Activated CD4-positive, alpha-beta T cell treated with anti-CD3 and anti-CD28 coated beads, Interleukin-2, Interleukin-4, amounts not matched to agents 100 ng/mL and 50 ng/mL, durations not matched to agents 16 hours and 8 hours (primary cell): ENCODE results near the gene CCR3.

ENCODE experiments used
- DNase-seq: peaks from one replicate; pipeline ENCODE4 v3.0.0-alpha.2; 2020; ENCODE audit warnings: low spot score

Gene CCR3

DNA sequence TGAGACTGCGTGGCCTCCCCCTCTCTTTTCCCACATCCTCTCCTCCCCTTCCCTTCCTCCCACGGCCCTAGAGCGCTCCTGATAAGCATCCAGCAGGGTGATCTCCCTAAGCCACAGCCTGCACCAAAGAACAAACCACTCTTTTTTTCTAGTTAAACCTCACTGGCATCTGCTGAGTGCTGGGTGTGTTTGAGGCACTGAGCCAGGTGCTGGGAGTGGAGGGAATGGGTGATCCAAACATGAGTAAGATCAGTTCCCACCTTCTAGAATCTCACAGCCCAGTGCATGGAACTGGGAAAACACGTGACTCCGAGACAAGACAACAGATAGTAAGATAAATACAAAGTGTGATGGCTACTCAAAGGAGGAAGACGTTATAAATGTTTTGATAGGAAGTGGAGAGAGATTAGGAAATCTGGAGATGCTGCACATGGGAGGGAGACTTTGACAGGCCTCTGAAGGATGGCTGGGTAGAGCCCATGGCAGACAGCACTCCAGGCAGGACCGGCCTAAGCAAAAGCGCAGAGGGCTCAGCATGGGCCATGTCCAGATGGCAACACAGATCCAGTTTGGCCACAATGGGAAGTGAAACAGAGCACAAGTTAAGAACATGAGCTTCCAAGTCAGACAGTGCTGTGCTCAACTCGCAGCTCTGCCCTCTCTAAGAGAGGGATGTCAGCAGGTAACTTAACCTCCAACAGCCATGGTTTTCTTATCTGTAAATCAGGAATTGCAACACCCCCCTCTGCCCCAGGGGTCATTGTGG, 55.6 kb downstream of the CCR3 start:
- DNase-seq: no peak

DNA sequence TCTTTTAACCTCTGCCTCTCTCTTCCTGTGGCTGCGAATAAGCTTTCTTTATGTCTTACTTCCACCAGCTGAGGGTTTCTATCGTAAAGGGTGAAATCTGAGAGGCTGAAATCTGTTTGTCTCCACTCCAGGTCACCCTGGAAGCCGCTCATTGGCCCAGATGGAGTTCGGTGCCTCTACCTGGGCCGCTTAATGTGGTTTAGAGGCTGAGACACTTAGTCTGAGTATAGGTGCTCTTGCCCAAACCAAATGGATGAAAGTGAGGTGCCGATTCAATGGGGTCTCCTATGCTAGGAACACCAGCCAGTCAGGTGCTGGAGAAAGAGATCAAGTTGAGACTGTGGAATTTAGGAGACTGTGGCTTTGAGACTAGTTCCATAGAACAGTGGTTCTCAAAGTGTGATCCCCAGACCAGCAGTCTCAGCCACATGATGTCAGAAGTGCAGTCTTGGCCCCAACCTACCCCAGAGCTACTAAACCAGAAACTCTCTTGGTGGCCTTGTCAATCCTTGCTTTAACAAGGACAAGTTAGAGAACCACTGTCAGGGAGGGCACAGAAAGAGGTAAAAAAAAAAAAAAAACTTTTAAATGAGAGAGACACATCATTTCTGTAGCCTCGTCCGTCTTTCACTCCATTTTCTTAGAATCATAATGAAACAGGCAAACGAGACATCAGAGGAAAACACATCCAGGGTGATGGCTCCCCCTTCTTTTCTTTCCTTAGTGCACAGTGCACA, 56.8 kb downstream of the CCR3 start:
- peak; percentile 90 for DNase-seq

DNA sequence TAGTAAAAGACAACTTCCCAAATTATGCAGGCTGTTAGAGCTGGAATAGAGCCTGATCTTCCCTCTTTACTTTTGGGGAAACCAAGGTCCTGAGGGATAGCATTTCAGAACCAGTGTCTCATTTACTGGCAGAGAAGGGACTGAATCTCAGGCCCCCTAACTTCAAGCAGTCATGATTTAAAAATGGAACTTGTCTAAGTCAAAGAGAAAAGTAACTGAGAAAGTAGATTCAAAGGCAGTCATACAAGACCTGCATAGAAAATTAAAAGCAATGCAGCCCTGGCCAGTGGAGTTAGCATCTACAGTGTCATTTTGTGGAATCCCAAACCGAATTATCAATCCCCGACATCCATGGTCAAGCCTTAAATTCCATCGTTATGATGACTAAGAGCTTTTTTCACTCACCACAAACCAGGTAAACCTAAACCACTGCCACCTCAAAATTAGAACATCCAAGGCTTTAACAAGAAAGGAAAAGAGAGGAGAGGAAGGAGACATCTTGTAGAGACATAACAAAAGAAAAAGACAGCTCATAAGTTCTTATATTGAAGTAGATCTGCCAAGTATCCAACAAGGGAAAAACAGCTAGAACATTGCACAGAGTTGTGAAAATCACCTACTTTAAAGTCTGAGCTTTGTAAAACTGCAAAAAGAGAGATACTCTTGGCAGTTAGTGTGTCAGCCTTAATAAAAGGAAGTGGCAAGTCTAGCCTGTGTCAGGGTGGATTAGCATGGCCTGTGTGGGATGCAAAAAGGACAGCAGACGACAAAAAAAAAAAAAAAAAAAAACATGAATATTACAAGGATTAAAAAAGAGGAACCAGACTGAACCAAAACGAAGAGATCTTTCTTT, 57.6 kb downstream of the CCR3 start:
- peak; percentile 77 for DNase-seq

DNA sequence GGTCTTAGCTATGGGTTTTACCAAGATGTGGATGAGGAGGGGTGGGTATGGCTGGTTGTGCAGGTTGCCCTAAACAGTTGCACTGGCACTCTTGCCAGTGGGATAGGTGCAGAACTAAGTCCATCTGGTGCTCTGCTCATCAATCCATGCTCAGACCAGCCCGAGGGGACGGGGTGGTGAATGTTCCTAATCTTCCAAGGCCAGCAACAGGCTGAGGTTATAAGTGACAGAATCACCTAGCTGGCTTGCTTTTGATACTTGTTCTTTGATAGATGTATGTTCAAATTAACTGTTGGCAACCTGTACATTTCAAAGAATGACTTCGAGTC, 58.2 kb downstream of the CCR3 start:
- no peak for DNase-seq

DNA sequence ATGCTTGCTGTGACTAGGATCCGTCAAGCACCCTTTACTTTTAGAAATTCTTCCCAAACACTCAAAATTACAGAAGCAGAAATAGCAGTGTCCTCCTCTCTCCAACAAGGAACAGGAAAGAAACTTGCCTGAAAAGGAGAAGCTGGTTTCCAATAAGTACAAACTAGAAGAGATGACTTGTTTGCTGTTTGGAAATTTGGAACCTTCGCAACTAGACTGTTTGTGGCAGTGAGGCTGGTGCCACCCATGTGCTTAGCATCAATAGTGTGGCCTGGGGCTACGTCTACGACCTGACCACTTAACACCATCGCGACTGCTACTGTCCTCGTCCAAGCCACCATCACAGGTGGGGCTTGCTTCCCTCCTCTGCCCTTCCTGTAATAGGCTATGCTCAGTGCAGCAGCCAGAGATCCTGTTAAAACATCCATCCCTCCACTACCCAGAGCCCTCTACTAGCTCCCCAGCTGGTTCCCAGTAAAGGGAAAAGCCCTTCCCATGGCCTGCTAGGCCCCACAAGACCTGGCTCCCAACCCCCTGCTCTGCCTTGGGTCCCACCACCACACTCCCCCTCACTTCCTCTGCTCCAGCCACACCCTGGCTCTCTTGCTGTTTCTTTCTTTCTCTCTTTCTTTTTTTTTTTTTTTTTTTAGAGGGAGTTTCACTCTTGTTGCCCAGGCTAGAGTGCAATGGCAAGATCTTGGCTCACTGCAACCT, 59.0 kb downstream of the CCR3 start:
- no peak for DNase-seq

DNA sequence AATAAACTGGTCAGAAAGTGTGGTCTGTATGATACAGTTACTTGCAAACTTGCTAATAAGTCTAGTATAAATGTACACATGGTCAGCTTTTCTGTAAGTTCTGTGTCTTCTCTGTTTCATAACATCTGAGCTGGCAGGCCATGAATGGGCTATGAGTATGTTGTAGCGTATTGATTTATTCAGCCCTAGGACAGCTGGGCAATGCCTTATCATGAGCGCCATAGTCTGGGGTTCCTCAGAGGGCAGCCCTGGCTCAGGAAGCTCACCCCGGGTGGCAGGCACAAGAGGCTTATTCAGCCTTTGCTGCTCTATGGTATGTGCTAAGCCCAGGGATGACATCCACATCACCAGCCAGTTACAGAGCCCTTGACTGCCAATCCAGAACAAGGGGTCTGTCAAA, 61.0 kb downstream of the CCR3 start:
- DNase-seq: no peak

DNA sequence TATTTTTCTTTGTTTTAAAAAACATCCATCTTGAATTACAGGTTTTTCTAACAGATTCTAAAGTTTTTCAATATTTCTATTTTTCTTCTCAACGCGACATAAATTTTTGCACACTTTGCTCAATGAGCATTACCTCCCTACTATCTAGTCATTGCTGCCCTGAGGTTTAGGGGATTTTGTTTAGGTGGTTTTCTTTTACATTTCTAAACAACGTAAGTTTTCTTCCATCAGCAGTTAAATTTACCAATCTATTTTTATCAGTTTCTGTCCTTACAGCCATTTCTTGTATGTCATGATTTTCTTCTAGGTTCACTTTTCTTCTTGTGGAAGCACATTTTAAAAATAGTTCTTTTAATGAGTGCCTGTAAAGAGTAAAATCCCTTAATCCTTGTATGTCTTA, 62.5 kb downstream of the CCR3 start:
- DNase-seq: no peak

DNA sequence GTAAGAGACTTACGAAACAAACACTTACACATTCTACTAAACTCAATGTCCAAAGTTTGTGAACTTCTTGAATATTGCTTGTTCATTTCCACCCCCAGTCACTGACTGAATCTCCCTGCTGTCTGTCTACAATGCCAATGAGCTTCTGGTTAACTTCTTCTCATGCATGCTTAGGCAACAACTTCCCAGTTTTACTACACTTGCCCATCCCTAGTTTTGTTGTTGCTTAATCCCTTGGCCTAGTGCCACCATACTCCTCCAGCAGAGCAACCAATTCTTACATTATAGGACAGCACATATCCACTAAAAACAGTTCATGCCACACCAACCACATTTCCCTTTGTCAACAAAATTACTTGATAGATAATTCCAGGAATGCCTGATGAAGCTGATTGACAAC, 70.7 kb downstream of the CCR3 start:
- DNase-seq: no peak

DNA sequence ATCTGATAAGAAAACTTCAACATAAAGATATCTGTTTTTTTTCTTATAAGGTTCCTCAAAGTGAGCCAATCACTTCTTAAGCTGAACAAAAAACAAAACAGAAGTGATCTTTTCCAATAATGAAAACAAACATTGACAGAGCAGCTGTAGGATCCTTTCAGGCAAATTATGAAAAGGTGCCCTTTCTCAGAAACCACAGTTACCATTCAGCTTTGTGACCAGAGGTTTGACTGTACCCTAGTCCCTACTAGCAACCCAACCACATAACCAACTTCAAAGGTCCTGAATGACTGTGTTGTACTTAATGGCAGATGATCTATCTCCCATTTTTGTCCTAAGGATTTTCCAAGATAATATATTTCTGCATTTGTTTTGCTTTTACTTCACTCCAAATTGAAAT, 72.3 kb downstream of the CCR3 start:
- DNase-seq: peak; percentile 28

DNA sequence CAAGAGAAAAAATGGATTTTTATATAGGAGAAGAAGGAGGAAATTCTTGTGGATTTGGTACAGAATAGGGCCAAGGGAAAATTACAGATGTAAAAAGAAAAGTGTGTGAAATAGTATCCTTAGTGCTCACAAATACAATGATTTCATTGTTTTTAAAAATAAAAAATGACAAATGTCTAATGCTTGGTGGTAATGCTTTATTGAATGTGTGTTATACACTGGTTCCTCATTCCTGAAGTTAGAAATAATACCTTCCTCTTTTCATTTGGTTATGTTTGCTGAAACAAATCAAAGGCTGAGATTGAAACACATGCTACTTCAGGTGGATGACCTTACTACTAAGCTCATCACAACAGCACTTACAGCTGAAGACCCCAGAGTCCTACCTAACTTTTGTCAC, 73.9 kb downstream of the CCR3 start:
- no peak for DNase-seq
